SK-N-SH treated with all-trans-retinoic acid at 6 μM for 48 hours (cell line): ENCODE results near the gene PRKCE.

ENCODE experiments used
- OSR1 ChIP-seq: fragments of 250-450 bp; sonication (Bioruptor Pico); IDR thresholded peaks from 2 replicates; pipeline ENCODE4 v1.8.0; 2022; ENCODE audit warnings: moderate library complexity, mild to moderate bottlenecking, inconsistent platforms
- RARB ChIP-seq: fragments of 250-450 bp; sonication (Bioruptor Pico); IDR thresholded peaks from 2 replicates; pipeline ENCODE4 v1.8.0; 2021; ENCODE audit warnings: mild to moderate bottlenecking, moderate library complexity
- TCF4 ChIP-seq: fragments of 250-450 bp; sonication (Bioruptor Pico); IDR thresholded peaks from 2 replicates; pipeline ENCODE4 v1.8.0; 2021; ENCODE audit warnings: mild to moderate bottlenecking, moderate library complexity, borderline replicate concordance
- TOX ChIP-seq: fragments of 250-450 bp; sonication (Bioruptor Pico); IDR thresholded peaks from 2 replicates; pipeline ENCODE4 v1.8.0; 2021; ENCODE audit warnings: mild to moderate bottlenecking, moderate library complexity, borderline replicate concordance
- ZFP3 ChIP-seq: fragments of 250-450 bp; sonication (Bioruptor Pico); IDR thresholded peaks from 2 replicates; pipeline ENCODE4 v1.5.0; 2020; ENCODE audit warnings: mild to moderate bottlenecking, moderate library complexity
- ZFP30 ChIP-seq: fragments of 450-650 bp; formaldehyde crosslinking; IDR thresholded peaks from 2 replicates; pipeline ENCODE4 v1.5.0; 2022; ENCODE audit warnings: mild to moderate bottlenecking, moderate library complexity
- ZNF70 ChIP-seq: fragments of 450-650 bp; formaldehyde crosslinking; IDR thresholded peaks from 2 replicates; pipeline ENCODE4 v1.5.0; 2020; ENCODE audit warnings: mild to moderate bottlenecking, moderate library complexity
- TF ChIP-seq, protein P1 (sequence below): fragments of 250-450 bp; sonication (Bioruptor Pico); IDR thresholded peaks from 2 replicates; pipeline ENCODE4 v1.8.0; 2020; ENCODE audit warnings: mild to moderate bottlenecking, moderate library complexity, borderline replicate concordance
- TF ChIP-seq, protein P2 (sequence below): fragments of 250-450 bp; sonication (Bioruptor Pico); IDR thresholded peaks from 2 replicates; pipeline ENCODE4 v1.5.1; 2020; ENCODE audit warnings: low read depth, mild to moderate bottlenecking, moderate library complexity

DNA sequence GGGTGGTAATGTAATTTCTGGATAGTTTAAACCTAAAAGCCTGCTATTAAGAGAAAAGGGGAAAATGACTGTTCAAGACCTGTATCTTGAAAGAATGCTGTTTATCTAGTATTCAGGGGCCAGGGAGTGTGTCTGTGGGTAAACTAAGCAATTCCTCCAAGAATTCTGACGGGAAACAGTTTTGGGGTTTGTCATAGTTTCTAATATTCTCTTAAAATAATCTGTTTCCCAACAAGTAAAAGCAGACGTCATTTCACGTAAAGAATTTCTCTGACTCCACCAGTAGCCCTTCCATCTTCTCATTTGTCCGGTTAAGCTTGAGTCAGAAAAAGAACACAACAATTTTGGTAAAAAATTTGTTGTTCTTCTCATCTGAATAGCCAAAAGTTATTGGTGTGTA, 413.7 kb downstream of the PRKCE start:
- TF ChIP-seq ZFP3 (CRISPR knock-in tag) (no peak), RARB (CRISPR knock-in tag) (no peak), ZNF70 (CRISPR knock-in tag) (no peak), TCF4 (CRISPR knock-in tag) (no peak), OSR1 (CRISPR knock-in tag) (no peak), ZFP30 (CRISPR knock-in tag) (no peak), TOX (CRISPR knock-in tag) (no peak)
- TF ChIP-seq, protein P1, sequence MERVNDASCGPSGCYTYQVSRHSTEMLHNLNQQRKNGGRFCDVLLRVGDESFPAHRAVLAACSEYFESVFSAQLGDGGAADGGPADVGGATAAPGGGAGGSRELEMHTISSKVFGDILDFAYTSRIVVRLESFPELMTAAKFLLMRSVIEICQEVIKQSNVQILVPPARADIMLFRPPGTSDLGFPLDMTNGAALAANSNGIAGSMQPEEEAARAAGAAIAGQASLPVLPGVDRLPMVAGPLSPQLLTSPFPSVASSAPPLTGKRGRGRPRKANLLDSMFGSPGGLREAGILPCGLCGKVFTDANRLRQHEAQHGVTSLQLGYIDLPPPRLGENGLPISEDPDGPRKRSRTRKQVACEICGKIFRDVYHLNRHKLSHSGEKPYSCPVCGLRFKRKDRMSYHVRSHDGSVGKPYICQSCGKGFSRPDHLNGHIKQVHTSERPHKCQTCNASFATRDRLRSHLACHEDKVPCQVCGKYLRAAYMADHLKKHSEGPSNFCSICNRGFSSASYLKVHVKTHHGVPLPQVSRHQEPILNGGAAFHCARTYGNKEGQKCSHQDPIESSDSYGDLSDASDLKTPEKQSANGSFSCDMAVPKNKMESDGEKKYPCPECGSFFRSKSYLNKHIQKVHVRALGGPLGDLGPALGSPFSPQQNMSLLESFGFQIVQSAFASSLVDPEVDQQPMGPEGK (CRISPR knock-in tag): no peak
- TF ChIP-seq, protein P2, sequence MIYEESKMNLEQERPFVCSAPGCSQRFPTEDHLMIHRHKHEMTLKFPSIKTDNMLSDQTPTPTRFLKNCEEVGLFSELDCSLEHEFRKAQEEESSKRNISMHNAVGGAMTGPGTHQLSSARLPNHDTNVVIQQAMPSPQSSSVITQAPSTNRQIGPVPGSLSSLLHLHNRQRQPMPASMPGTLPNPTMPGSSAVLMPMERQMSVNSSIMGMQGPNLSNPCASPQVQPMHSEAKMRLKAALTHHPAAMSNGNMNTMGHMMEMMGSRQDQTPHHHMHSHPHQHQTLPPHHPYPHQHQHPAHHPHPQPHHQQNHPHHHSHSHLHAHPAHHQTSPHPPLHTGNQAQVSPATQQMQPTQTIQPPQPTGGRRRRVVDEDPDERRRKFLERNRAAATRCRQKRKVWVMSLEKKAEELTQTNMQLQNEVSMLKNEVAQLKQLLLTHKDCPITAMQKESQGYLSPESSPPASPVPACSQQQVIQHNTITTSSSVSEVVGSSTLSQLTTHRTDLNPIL (CRISPR knock-in tag): no peak
